SK-N-MC (cell line): ENCODE data around the gene UPF1.
"Not testable (repeated sequence)": the region's sequence is repeated elsewhere in the genome, so short reads cannot be mapped to it uniquely, and the experiment has no call there.

Experiments
- DNase-seq: peaks from one replicate; pipeline ENCODE4 v3.0.0-alpha.2; 2011; ENCODE audit warnings: low read depth, low spot score
- H3K27ac ChIP-seq: fragments of 200-600 bp; sonication (generic); 2 replicates; pipeline ENCODE4 v1.5.1; 2016; ENCODE audit warnings: mixed run types
- H3K36me3 ChIP-seq: fragments of 200-600 bp; sonication (generic); 2 replicates; pipeline ENCODE4 v1.6.1; 2017; ENCODE audit warnings: antibody characterized with exemption, low read length, mixed read lengths; ENCODE audit not compliant: insufficient read depth
- H3K4me3 ChIP-seq: fragments of 200-600 bp; sonication (generic); 2 replicates; pipeline ENCODE4 v1.5.1; 2016
- H3K9ac ChIP-seq: fragments of 200-600 bp; sonication (generic); 2 replicates; pipeline ENCODE4 v1.8.0; 2017; ENCODE audit warnings: mixed run types, mixed read lengths; ENCODE audit not compliant: insufficient read length
- H3K9me3 ChIP-seq: fragments of 200-600 bp; sonication (generic); 2 replicates; pipeline ENCODE4 v1.6.1; 2017; ENCODE audit warnings: low read depth, mild to moderate bottlenecking, antibody characterized with exemption, low read length, moderate library complexity, mixed read lengths
- EZH2 ChIP-seq: fragments of 200-600 bp; sonication (generic); IDR thresholded peaks from one replicate; pipeline ENCODE4 v1.6.1; 2017; ENCODE audit warnings: antibody characterized with exemption
- FOXP2 ChIP-seq: optimal IDR thresholded peaks from 2 replicates; pipeline ENCODE3; 2011; ENCODE audit warnings: mild to moderate bottlenecking, moderate library complexity; ENCODE audit not compliant: insufficient read depth; ENCODE audit errors: extremely low read length, control extremely low read depth
- POLR2AphosphoS5 ChIP-seq: IDR thresholded peaks from 2 replicates; pipeline ENCODE4 v1.6.1; 2012; ENCODE audit warnings: mild to moderate bottlenecking, low read depth, low read length, borderline replicate concordance

The UPF1 gene

DNA sequence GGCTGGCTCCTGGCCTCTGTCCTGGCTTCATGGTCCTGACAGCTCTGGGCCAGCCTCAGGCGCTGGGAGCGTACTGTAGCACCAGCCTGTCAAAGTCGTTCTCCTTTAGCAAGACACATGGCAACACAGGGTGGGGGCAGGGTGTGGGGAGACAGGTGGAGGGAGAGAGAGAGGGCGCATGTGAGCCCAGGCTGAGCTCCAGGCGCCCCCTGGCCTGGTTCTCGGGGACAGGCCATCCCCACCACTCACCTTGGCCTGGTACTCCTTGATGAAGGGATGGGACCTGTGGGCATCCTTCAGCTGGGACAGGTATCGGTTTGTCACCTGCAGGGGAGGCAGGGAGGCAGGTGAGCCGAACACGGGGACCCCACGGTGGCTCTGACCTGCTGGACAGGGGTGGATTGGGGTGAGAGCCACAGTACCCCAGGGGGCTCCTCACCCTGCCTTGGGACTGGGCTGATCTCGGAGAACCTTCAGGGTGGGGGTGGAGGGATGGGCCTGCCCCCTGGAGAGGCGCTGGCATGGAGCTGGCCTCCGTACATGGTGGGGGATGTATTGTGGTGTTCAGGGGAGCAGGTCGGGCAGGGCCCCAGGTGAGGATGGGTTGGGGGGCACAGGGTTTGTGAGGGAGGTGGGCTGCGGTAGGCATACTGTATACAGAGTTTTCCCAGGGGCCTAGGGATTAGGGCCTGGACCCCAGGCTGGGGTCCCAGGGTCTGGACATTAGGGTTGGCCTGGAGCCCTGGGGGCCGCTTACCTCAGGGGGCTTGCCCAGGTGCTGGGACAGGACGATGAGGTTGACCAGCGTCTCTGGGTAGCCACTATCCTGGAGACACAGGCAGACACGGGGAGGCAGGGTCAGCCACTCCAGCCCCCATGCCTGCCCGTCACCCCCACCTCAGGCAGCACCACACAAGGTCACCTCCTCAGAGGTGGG is 68.1 kb downstream of the UPF1 start:
- Histone ChIP-seq H3K36me3 (peaks cover 4% of the 10 kb centered on the region; the same call in 1 of the 2 replicates), H3K27ac (no peak overlapping the region), H3K9ac (no peak overlapping the region), H3K4me3 (no peak overlapping the region), H3K9me3 (no peaks in the 10 kb centered on the region)
- no peak for DNase-seq
- TF ChIP-seq EZH2 (no peak), POLR2AphosphoS5 (no peak), FOXP2 (no peak)

DNA sequence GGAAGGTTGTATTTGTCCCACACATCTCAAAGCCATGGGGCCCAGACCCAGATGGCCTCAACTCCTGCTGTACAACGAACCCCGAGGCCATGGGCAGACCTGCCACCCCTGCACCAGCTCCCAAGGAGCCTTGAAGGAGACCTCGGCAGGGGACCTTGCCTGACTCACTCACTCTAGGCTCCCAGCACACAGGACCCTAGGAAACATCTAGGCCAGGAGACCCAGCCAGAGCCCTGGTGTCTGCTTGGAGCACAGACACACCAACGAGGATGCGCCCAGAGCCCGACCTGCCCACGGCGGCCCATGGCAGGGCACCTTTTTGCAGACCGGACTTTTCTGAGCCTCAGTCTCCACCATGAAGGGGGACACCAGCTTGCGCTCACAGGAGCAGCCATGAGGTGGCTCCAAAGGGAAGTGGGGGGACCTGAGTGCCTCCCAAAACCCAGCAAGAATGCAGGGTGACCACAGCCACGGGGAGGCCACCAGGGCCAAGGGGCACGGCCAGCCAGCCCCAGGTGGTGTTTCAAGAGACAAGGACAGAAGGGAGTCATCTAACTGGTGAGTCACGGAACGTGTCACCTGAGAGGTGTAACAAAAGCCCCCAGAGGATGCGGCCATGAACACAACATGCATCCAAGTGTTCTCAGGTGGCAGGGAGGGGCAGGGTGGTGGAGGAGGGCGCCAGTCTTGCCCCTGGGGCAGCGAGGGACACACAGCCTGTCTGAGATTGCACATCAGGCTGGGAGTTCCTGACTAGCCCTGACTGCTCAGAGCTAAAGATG is 69.1 kb downstream of the UPF1 start:
- peaks cover 4% of the 10 kb centered on the region; the same call in 1 of the 2 replicates for H3K36me3 ChIP-seq
- no peak for DNase-seq
- no peak overlapping the region for H3K9ac ChIP-seq

DNA sequence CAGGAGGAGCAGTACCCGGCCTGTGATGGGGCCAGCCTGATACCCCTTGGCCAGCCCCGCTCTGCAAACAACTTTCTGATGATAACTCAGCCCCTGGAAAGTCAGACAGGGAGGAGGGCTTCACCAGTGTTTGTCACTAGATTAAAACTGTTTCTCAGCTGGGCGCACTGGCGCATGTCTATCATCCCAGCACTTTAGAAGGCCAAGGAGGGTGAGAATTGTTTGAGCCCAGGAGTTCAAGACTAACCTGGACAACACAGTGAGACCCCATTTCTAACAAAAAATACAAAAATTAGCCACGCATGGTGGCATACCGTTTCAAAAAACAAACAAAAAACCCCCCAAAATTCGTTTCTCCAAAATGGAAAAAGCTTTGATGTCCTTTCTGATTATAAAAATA is 69.7 kb downstream of the UPF1 start:
- Histone ChIP-seq H3K9me3 (no peaks in the 10 kb centered on the region), H3K9ac (no peak overlapping the region), H3K27ac (no peak overlapping the region), H3K36me3 (peaks cover 4% of the 10 kb centered on the region; the same call in 1 of the 2 replicates), H3K4me3 (no peak overlapping the region)
- TF ChIP-seq POLR2AphosphoS5 (no peak), FOXP2 (no peak), EZH2 (no peak)
- DNase-seq = no peak

More for the DNA sequence above, 69.1 kb downstream of the UPF1 start:
- TF ChIP-seq POLR2AphosphoS5 (no peak), EZH2 (no peak), FOXP2 (no peak)
- H3K4me3 ChIP-seq = no peak overlapping the region
- H3K27ac ChIP-seq = no peak overlapping the region
- H3K9me3 ChIP-seq = no peaks in the 10 kb centered on the region

DNA sequence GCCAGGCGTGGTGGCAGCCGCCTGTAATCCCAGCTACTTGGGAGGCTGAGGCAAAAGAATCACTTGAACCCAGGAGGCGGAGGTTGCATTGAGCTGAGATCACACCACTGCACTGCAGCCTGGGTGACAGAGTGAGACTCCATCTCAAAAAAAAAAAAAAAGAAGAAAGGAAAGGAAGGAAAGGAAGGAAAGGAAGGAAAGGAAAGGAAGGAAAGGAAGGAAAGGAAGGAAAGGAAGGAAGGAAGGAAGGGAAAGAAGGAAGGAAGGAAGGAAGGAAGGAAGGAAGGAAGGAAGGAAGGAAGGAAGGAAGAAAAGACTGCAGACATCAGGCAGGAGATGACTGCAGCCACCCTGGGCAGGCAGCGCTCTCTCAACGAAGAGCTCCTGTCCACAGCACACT is 70.8 kb downstream of the UPF1 start:
- not testable (repeated sequence) for H3K36me3 ChIP-seq, H3K4me3 ChIP-seq

DNA sequence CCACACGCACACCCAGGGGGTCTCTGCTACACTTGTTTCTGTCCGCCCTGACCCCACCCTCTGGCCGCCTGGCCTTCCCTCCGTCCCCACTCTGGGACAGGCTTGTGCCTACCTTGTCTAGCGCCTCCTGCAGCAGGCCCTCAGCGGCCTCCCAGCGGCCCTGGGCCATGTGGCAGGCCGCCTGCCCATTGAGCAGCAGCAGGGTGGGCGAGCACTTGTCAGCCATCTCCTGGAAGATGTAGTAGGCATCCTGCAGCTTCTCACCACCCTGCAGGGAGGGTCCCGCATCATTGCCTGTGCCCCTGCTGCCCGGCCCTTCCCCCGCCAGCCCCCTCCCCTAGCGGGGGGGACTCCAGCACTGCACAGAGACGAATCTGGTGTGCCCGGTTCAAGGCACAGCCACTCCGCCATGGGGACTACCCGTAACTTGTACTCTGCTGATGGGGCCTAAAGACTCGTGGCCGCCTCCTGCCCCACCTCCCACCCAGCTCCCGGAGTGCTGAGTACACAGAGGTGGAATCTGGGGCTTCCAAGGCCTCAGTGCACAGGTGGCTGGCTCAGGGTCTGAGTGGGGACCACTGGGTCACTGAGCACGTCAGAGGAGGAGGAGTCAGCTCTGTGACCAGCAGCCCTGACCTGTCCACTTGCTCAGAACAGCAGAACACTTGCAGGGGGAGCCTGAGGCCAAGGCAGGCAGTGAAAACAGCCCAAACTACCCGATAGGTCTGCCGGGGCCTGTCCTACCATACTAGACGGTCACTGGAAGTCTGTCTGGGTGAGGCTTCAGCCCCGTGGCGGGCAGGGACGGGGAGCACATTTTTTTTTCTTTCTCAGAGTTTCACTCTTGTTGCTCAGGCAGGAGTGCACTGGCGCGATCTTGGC is 71.6 kb downstream of the UPF1 start:
- no peaks in the 10 kb centered on the region for H3K9me3 ChIP-seq
- no peak for DNase-seq
- peak overlapping the region; percentile 42; the same call in 1 of the 2 replicates for H3K27ac ChIP-seq
- TF ChIP-seq FOXP2 = no peak
- no peak for TF ChIP-seq EZH2
- no peak for TF ChIP-seq POLR2AphosphoS5
- H3K9ac ChIP-seq = no peak overlapping the region
- peaks cover 4% of the 10 kb centered on the region; the same call in 1 of the 2 replicates for H3K36me3 ChIP-seq
- H3K4me3 ChIP-seq = no peak overlapping the region

More for the DNA sequence above, 70.8 kb downstream of the UPF1 start:
- not testable (repeated sequence) for H3K9ac ChIP-seq, DNase-seq, H3K9me3 ChIP-seq
- H3K27ac ChIP-seq = peak overlapping the region; percentile 42; the same call in 1 of the 2 replicates

DNA sequence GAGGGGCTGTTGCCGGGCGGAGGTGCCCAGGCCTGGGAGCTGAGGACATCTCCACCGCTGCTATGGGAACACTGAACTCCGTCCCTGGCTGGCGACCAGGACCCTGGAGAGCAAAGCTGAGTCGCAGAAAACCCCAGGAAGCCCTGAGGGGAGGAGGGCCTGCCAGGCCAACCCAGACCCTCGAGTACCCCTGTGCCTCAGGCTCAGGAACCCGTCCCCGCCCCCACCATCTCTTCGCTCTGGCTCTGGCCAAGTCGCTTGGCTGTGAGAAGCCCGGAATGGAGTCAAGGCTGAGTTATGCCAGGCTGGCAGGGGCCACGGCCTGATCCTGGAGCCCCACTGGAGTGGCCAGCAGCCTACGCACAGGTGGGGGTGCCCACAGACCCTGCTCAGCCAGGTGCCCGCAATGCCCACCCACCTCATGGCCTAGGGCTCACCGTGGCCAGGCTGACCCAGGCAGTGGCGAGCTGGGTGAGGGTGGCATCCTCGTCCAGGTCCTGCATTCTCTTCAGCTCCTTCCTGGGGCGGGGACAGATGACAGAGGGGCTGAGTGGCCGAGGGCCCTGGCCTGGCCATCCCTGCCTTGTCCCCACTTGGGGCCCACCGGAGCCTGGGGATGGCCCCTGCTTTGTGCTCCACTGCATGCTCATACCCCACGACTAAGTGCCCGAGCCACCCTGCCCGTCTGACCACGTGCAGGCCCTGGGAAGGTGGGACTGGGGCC is 72.7 kb downstream of the UPF1 start:
- Histone ChIP-seq H3K4me3 (no peak overlapping the region), H3K36me3 (peaks cover 4% of the 10 kb centered on the region; the same call in 1 of the 2 replicates), H3K9ac (no peak overlapping the region), H3K27ac (no peak overlapping the region), H3K9me3 (no peaks in the 10 kb centered on the region)
- TF ChIP-seq FOXP2 (no peak), POLR2AphosphoS5 (no peak), EZH2 (no peak)
- no peak for DNase-seq

DNA sequence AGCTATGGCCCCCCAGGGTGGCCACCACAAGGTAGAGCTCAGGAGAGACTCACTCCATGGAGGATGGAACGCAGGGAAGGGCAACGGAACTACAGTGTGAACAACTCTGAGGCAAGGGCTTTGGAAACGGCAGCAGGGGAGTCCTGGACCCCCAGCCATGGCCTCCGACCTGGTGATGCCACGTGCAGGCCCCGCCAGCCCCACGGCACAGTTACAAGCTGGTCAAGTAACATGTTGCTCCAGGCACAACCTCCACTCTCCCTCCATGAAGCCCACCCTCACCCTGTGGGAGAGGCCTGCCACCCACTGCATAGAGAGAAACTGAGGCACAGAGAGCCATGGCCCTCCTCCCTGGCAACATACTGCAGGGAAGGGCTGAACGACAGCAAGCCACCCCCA is 73.3 kb downstream of the UPF1 start:
- Histone ChIP-seq H3K9ac (no peak overlapping the region), H3K4me3 (no peak overlapping the region), H3K36me3 (peaks cover 4% of the 10 kb centered on the region; the same call in 1 of the 2 replicates), H3K9me3 (no peaks in the 10 kb centered on the region), H3K27ac (no peak overlapping the region)
- DNase-seq = no peak
- no peak for TF ChIP-seq FOXP2
